Astrocyte of the cerebellum (primary cell): ENCODE data around the gene STN1.

Source experiments
- DNase-seq: peaks from one replicate; pipeline ENCODE4 v3.0.0-alpha.2; 2011; ENCODE audit warnings: low read depth
- H3K4me3 ChIP-seq: 2 replicates; pipeline ENCODE4 v1.5.1; 2011; ENCODE audit warnings: mild to moderate bottlenecking, low read depth, low read length, moderate library complexity
- CTCF ChIP-seq: IDR thresholded peaks from 2 replicates; pipeline ENCODE4 v1.5.1; 2012; ENCODE audit warnings: low read length, low read depth, moderate library complexity, mild to moderate bottlenecking; ENCODE audit errors: missing control alignments
- in situ Hi-C: cut with HindIII; loops from 2 replicates; pipeline ENCODE4 v1.10.0; 2017; ENCODE audit warnings: low sequenced_read_pairs

STN1 gene

GRCh38 chr10:103896225-103896624 lies 21.8 kb downstream of the STN1 start:
- no peak overlapping the region for H3K4me3 ChIP-seq
- DNase-seq, result no peak
- in situ Hi-C loops, result no loop called here
- no peak for TF ChIP-seq CTCF

- H3K4me3 ChIP-seq, result no peak overlapping the region
- in situ Hi-C loops, result no loop called here
- no peak for TF ChIP-seq CTCF
- DNase-seq, result no peak
These were observed 22.4 kb downstream of the STN1 start for GRCh38 chr10:103895411-103896186.

GRCh38 chr10:103894441-103894864 lies 23.5 kb downstream of the STN1 start:
- in situ Hi-C loops, result no loop called here
- no peak for TF ChIP-seq CTCF
- no peak for DNase-seq
- H3K4me3 ChIP-seq, result no peak overlapping the region

- DNase-seq, result no peak
- no peak for TF ChIP-seq CTCF
- no peak overlapping the region for H3K4me3 ChIP-seq
- in situ Hi-C loops, result no loop called here
These were observed 24.2 kb downstream of the STN1 start for GRCh38 chr10:103893817-103894216.

- no peak for DNase-seq
- no peak overlapping the region for H3K4me3 ChIP-seq
- TF ChIP-seq CTCF, result no peak
- in situ Hi-C loops, result no loop called here
These were observed 25.8 kb downstream of the STN1 start for GRCh38 chr10:103892181-103892580.

GRCh38 chr10:103890688-103891087 lies 27.3 kb downstream of the STN1 start:
- no peak for DNase-seq
- no peak for TF ChIP-seq CTCF
- in situ Hi-C loops, result no loop called here
- no peak overlapping the region for H3K4me3 ChIP-seq
